ENCODE data around the gene ENPP6.
"Not testable (repeated sequence)": the region's sequence is repeated elsewhere in the genome, so short reads cannot be mapped to it uniquely, and the experiment has no call there.

The ENPP6 gene

DNA sequence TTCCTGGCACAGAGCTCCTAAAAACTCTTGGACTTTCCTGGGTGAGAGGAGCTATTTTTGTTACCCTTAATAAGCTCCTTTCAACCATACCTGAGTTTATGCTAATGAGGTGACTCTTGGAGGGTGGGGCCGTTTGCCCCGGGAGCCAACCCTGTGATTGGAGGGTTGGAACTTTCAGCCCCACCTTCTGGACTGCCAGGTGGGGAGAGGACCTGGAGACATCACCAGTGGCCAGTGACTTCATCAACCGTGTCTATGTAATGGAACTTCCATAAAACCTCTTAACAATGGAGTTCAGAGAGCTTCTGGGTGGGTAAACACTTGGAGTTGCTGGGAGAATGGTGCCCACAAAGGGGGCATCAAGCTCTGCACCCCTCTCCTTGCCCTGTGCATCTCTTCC lies 17.9 kb upstream of the ENPP6 start:
- DNase-seq (ENCODE audit: low read depth): no peak

GRCh38 chr4:184234155-184234554 lies 16.5 kb upstream of the ENPP6 start:
- DNase-seq (ENCODE audit: low read depth): no peak

DNA sequence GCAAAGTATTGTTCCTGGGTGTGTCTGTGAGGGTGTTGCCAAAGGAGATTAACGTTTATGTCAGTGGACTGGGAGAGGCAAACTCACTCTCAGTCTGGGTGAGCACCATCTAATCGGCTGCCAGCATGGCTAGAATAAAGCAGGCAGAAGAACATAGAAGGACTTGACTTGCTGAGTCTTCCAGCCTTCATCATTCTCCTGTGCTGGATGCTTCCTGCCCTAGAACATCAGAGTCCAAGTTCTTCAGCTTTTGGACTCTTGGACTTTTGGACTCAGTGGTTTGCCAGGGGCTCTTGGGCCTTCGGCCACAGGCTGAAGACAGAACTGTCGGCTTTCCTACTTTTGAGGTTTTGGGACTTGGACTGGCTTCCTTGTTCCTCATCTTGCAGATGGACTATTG lies 15.3 kb upstream of the ENPP6 start:
- DNase-seq (ENCODE audit: low read depth): no peak

GRCh38 chr4:184232202-184232601 lies 14.5 kb upstream of the ENPP6 start:
- DNase-seq (ENCODE audit: low read depth): no peak

DNA sequence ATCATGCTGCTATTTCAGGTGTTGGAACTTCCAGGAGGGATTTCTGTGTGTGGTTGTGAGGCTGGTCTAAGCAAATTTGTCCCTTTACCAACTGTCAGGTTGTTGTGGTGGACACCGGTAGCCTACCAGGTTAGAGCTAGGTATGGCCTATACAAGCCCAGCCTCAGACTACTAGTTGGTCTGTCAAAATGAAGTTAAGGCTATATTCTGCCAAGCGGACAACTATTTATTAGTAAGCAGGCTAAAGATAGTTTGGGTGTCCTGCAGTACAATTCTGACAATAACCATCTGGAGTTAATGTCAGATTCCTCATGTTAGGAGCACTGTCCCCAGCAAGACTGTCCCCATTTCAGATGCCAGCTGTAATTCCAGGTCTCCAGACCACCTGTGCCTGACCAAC lies 13.9 kb upstream of the ENPP6 start:
- DNase-seq (ENCODE audit: low read depth): no peak

DNA sequence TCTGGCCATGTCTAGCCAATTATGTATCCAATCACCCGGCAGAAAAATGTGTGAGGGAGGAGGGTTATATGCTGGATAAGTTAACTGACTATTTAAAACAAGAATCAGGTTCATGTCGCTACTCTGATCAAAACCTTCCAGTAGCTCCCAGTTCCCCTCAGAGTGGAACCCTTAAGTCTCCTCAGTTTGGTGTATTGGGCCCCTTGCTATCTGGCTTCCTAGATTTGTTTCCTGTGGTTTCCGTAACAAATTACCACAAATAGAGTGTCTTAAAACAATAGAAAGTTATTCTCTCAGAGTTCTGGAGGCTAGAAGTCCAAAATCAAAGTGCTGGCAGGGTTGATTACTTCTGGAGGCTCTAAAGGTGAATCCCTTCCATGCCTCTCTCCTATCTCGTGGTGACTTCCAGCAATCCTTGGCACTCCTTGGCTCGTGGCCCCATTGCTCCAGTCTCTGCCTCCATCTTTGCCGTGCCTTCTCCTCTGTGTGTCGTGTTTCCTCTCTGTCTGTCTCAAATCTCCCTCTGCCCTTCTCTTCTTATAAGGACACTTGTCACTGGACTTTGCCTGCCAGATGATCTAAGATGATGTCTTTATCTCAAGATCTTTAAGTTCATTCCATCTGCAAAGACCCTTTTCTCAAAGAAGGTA lies 10.5 kb upstream of the ENPP6 start:
- no peak for DNase-seq (ENCODE audit: low read depth)

GRCh38 chr4:184216515-184216914 lies 1.2 kb downstream of the ENPP6 start:
- DNase-seq (ENCODE audit: low read depth): no peak

- no peak for DNase-seq (ENCODE audit: low read depth)
Observed at GRCh38 chr4:184215709-184216328, 1.9 kb downstream of the ENPP6 start.

DNA sequence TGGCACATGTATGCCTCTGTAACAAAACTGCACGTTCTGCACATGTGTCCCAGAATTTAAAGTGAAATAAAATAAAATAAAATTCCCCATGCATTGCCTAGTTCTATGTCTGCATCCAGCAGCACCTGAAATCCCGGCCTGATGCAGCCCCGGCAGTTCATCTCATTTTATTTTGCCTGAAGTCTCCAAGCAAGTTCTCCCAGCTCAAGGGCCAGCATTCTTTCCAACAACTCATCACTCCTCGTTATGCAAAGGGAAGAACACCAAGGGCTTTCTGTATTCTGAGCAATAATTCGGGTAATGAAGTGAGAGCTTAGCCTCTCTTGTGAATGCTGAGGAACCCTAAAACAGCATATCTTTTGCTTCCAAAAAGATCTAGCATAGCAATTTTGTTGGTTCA lies 2.7 kb downstream of the ENPP6 start:
- no peak for DNase-seq (ENCODE audit: low read depth)

DNA sequence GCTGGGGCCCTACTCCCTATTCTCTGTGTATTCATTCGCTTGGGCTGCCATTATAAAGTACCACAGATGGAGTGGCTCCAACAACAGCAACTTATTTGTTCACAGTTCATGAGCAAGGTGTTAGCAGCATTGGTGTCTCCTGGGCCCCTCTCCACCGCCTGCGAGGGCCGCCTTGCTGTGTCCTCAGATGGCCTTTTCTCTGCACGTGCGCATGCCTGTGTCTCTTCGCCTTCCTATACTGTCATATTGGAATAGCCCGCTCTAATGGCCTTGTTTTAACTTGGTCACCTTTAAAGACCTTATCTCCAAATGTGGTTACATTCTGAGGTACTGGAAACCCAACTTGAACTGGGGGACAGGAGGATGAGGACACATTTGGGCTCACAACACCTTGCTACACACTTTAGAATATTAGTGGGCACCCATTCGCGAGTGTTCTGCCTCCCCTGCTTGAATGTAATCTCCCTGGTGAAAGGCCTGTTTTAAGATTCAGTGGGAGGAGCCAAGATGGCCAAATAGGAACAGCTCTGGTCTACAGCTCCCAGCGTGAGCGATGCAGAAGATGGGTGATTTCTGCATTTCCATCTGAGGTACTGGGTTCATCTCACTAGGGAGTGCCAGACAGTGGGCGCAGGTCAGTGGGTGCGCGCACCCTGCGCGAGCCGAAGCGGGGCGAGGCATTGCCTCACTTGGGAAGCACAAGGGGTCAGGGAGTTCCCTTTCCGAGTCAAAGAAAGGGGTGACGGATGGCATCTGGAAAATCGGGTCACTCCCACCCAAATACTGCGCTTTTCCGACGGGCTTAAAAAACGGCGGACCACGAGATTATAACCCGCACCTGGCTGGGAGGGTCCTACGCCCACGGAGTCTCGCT lies 9.7 kb downstream of the ENPP6 start:
- not testable (repeated sequence) for DNase-seq (ENCODE audit: low read depth)

GRCh38 chr4:184205243-184205642 lies 12.4 kb downstream of the ENPP6 start:
- no peak for DNase-seq (ENCODE audit: low read depth)

DNA sequence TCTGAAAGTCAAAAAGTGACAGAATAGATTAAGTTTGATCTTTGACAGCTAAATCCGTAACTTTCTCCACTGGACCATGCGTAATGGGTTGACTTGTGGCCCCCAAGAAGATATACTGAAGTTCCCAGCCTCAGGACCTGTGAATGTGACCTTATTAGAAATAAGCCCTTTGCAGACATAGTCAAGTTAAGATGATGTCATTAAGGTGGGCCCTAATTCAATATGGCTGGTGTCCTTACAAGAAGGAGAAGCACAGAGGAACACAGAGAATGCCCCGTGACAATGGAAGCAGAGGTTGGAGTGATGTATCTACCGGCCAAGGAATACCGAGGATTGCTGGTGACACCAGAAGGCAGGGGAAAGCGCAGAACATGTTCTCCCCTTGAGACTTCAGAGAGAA lies 14.4 kb downstream of the ENPP6 start:
- DNase-seq (ENCODE audit: low read depth): no peak

- no peak for DNase-seq (ENCODE audit: low read depth)
Observed at GRCh38 chr4:184201179-184201578, 16.5 kb downstream of the ENPP6 start.

GRCh38 chr4:184200296-184200695 lies 17.4 kb downstream of the ENPP6 start:
- DNase-seq (ENCODE audit: low read depth): no peak

DNA sequence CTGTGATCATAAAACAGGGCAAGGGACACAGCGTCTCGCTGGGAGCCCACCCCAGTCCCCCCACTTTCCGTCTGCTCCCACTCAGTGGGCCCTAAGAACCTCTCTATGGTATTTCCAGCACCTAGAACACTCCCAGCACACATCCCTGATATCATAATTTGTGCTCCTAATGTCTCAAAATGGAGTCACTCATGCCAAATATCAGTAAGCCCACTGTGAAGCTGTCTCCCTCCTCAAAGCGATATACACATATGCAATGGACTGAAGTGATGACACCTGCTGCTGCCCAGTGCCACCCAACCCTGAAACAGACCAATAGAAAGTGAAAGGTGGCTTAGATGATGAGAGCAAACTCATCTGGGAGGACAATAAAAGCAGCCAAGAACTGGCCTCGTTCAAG lies 17.9 kb downstream of the ENPP6 start:
- no peak for DNase-seq (ENCODE audit: low read depth)

DNA sequence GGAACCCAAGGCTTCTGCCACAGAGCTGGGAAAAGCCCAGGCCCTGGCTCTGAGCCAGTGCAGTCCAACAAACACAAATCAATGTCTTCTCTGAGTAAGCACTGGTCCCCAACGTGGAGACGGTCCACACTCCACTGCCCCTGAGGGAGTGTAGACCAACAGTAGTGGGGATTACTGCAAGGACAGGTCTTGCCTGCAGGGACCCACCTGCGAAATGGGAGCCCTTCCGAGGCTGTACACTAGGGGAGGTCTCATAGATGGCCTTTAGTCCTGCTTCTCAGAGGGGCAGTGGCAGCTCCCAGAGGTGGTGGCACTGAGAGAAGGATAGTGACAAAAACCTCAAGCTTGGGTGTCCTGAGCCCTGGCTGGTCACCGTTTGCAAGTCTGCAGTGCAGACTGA lies 19.5 kb downstream of the ENPP6 start:
- DNase-seq (ENCODE audit: low read depth): no peak

GRCh38 chr4:184197536-184198082 lies 20.1 kb downstream of the ENPP6 start:
- DNase-seq (ENCODE audit: low read depth): no peak

DNA sequence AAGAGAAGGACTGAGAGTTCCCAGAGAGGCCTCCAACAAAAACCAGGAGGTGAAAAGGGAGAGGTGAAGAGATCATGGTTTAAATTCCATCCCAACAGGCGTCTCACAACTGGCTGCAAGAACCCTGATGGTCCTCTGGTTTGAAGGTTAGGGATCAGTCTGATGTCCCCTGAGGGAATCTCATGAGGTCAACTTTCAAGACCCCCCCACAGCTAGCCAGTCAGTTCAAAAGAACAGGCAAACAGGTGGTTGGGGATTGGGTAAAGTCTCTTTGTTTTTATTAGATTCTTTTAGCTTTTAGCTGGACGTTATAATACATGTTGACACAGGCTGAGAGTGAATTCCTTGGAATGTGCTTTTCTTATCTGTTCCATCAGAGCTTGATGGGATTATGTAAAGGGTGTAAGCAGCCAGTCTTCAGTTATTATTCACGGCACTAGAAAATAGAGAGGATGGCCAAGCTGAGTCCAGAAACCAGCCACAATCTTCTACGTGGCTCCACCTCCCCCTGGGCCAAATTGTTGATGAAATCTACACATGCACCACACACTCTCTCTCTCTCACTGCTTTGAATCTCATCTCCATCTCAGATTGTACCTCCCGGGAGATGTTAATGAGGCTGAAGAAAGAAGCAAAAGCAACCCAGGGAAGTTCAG lies 20.8 kb downstream of the ENPP6 start:
- DNase-seq (ENCODE audit: low read depth): no peak

DNA sequence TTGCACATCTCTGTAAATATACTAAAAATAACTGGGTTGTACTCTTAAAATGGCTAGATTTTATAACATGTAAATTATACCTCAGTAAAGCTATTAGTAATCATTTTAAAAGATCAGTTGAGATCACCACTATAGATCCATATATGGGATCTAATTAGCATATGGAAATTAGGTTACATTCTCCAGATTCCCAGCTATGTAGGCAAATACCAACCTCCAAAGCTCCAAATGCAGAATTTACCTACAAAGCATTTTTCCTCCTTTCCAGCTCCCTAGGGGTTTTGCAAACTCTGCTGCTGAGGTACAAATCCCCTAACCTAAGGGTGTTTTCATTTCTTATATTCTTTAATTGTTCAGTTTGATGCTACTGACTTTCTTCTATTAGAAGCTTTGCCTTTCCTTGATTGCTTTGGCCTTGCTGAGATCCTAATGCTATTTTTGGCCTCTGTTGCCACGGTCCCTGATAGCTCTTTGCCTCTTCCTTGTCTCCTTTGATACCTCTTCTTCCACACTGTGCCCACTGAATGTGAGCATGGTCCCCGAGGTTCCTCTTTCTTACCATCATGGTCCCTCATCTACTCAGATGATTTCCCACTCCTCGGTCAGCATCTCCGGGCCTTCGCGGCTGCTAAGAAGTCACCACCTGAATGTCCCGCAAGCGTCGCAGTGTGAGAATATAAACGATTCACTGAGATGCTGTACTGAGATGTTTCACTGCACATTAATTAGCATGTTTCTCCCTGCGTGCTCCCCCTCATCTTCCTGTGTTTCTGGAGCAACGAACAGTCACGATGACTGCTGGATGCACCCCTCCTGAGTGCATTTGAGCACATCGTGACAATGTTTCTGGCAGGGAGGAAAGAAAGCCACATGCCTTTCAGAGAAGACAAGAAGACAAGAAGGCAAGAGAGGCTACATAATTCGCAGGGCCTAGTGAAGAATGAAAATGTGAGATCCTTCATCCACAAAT lies 23.8 kb downstream of the ENPP6 start:
- no peak for DNase-seq (ENCODE audit: low read depth)

- no peak for DNase-seq (ENCODE audit: low read depth)
Observed at GRCh38 chr4:184192933-184193332, 24.7 kb downstream of the ENPP6 start.

GRCh38 chr4:184191267-184191666 lies 26.4 kb downstream of the ENPP6 start:
- no peak for DNase-seq (ENCODE audit: low read depth)

Measured in stimulated activated CD8-positive, alpha-beta memory T cell treated with anti-CD3 and anti-CD28 coated beads, Interleukin-7, amount 100 ng/mL, for 24 hours (primary cell).